HG02938 (cell line): ENCODE data around the gene LRGUK.

Experiments used
- ATAC-seq: cut with Tn5 transposase; IDR thresholded peaks from one replicate; pipeline ENCODE4 v1.9.1; 2021; ENCODE audit warnings: mild to moderate bottlenecking, moderate library complexity; ENCODE audit not compliant: unreplicated experiment

LRGUK gene

GRCh38 chr7:134182078-134182477 lies 54.9 kb downstream of the LRGUK start:
- ATAC-seq, result no peak

DNA sequence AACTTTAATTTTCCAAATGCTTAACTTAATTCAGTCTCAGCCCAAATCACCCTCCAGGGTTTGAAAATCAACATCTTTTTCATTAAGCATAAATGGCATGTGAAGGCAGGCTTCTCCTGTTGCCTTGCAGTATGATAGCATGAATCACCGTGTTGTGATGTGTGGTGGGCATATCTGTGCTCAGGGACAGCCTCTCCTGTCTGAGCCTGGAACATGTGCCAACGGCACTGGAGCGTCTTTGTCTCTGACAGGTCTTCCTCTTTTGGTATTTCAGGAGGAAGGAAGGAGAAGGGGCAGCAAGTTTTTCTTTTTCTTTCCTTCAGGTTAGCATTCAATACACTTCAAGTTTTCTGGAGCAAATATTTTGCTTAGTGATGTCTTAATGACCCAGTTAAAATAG lies 57.6 kb downstream of the LRGUK start:
- no peak for ATAC-seq

GRCh38 chr7:134186027-134186426 lies 58.9 kb downstream of the LRGUK start:
- no peak for ATAC-seq

DNA sequence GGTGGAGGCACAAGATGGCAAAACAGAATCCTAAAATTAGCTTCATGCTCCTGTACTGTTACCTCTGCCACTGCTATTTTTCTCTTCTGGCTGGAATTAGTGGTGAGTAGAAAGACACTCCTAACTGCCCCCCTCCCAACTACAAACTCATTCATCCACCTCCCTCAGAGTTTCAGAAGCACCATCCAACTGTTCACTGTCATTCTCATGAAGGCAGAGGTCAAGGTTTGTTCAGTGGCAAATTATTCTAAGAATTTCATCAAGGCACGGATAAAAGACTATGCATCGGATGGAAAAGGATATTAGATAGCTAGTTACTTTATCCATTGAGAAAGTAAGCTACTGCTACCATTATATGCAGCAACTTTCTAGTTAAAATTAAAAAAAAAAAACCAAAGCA lies 59.7 kb downstream of the LRGUK start:
- no peak for ATAC-seq

- no peak for ATAC-seq
Observed at GRCh38 chr7:134187893-134188292, 60.8 kb downstream of the LRGUK start.

DNA sequence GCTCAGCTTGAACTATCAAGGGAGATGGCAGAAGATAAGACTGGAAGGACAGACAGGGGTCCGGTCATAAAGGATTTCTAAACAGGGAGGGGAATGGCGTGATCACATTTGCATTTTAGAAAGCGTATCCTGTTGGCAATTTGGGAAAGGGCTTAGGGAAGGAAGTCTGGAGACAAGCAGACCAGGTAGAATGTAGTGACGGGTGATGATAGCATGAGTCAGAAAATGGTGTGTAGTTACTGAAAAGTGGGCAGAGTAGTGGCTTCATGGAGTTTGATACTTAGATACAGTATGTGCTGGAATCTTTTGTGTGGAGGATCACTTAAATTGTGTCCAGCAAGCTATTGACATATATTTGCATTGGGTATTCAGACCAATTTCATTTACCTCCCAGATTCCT lies 61.2 kb downstream of the LRGUK start:
- ATAC-seq, result no peak

DNA sequence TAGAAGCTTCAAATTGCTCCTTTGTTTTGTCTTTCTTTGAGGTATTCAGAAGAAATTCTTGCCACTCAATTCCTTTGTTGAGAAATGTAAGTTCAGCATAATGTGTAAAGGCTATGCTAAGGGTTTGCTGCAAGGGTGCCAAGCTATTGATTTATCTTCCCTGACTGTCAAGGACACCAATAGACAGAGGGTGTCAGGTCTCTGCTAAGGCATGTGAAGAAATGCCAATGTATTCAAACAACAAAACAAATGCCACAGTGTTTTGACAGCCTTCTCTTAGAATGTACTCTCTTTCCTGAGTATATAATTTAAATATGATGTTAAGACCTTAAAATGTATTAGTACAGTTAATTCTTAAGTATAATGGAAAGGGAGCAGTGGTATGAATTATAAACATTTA lies 62.4 kb downstream of the LRGUK start:
- ATAC-seq, result no peak

DNA sequence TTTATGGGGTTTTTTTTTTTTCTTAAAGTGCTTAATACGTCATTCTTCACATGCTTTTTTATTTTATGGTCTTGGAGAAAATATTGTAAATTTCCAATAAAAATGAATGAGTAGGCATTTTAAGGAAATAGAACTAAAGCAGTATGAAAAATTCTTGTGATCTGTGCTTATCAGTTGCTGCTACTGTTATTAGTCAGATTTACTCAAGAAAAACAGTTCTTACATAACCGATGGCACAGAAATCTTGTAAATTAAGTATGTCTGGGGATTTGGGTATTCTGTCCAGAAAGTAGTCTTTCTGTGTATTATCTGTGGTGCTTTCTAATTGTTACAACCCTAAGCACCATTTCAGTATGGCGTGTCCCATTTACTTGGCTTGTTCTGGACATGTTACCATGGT lies 64.7 kb downstream of the LRGUK start:
- ATAC-seq, result no peak

GRCh38 chr7:134193240-134193639 lies 66.1 kb downstream of the LRGUK start:
- no peak for ATAC-seq

DNA sequence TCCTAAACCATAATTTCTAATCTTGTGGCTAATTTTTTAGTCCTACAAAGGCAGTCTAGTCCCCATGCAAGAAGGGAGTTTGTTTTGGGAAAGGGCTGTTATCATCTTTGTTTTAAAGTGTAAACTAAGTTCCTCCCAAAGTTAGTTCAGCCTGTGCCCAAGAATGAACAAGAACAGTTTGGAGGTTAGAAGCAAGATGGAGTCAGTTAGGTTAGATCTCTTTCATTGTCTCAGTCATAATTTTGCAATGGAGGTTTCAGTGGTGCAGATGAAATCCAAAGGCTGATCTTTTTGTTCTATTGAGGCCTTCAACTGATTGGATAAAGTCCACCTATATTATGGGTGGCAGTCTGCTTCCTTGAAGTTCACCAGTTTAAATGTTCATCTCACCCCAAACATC lies 68.1 kb downstream of the LRGUK start:
- ATAC-seq, result no peak

- ATAC-seq, result no peak
Observed at GRCh38 chr7:134196439-134196838, 69.3 kb downstream of the LRGUK start.

DNA sequence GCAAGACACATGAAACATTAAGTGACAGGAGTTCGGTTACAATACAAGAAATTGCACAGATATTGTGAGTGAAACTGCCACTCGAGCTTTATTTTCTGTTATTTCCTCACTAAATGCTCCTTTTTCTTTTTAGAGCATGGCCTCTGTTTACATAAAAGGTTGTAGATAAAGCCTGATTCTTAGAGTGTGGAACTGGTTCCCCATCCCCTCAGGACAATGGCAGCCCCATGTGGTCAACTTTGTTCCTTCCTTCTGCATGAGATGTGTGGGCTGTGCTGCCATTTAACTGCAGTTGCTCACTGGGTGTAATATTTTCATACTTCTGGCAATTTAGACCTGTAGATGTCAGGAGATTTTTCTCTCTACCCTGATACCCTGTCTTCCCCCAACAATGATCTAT lies 70.2 kb downstream of the LRGUK start:
- ATAC-seq, result no peak

- ATAC-seq, result no peak
Observed at GRCh38 chr7:134200970-134201369, 73.8 kb downstream of the LRGUK start.

DNA sequence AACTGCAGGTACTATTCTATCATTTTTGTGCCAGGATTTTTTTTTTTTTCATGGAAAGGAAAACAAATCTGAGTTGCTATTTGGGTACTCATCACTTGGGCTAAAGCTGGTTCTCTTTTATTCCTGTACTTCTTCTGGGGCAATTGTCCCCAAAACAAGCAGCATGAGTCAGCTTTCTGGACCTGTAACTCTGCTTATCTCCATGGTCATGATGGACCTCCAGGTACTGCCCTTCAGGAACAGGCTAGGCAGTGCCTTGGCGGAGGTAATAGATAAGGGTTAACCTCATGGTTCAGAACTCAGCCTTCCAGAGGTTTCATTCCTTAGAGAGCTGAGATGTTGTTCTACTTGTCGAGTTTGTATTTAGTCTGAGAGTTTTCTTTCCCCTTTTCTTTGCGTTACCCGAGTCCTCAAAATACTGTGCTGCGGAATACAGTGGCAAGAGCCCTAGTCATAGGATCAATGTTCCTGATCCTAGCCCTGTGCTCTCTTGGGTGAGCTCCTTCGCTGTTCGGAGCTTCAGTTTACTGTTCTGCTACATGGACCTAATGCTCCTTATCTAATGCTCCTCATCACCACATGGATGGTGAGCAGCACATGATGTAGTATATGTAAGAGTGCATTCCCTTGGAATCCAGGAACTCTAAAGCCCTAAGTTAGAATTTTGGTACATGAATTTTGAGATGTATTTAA lies 74.6 kb downstream of the LRGUK start:
- no peak for ATAC-seq

- ATAC-seq, result no peak
Observed at GRCh38 chr7:134203186-134203889, 76.2 kb downstream of the LRGUK start.

DNA sequence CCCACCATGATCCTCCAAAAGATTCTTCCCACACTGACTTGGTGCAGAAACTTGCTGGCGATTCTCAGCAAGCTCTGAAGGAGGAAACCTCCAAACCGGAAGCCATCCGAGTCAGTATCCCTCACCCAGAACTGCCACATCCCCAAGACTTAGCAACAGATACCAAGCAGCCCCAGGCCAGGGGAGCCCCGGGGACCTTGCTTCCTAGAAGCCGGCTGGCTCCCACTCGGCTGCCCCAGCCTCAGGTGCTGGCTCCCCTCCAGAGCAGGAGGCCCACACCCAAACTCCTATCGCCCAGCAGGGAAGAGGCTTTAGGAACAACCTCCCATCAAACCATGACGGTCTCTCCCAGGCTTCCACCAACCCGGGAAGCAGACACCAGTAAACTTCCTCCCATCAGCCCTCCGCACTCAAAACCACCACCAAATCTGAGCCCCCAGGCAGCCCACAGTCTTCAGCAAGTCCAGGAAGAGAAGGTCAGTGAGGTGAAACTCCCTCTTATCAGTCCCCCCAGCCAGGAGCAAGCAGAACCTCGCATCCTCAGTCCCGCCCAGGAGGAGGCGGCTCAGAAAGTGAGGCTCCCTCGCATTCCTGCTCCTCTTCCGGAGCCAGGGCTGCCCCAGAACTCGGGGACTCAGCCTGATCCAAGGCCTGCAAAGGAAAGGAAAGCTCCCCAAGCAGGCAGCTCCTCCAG lies 82.3 kb downstream of the LRGUK start:
- ATAC-seq, result no peak

DNA sequence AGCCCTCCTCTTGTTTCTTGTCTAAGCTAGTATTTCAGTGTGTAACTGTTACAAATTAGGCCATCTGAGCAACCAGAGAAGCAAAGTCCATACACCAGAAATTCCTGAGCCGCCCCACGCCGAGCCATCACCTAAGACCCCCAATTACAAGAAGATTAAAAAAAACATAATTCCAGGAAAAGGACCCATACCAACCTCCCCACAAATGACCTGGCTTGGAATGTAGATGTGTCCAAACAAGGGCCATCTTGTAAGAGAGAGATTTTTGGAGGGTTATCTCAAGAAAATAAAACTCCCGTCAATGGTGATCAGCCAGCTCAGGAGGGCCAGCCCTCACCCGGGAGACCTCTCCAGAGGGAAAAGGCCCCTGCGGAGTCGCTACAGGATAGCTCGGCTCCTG lies 83.1 kb downstream of the LRGUK start:
- no peak for ATAC-seq

DNA sequence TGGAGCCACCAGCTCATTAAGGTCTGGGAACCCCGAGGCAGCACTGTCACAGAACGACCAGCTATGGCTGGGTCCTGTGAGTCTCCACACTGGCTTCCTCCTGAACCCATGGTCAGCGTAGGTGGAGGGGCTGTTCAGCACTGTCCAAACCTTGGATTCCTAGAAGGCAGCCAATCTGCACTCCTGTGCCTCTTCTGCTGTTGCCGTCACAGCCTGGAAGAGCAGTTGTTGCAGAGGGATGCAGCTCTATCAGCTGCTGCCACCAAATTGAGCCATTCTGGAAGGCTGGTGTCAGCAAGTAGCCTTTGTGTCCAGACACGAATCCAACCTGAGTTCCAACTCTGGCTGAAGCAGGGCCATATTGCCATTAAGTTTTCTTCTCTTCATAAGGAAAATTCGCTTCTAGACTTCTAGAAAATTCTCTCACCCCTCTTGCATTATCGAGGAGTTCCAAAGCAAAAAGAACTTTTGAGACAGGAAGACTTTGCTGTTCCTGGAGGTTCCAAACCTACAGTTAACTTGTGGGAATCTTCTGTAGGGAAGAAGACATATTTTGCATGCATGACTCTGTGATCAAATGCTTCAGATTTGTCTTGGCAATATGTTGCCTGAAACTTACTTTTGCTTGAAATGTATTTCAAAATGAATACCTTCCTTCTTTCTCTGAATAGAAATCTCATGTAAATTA lies 84.0 kb downstream of the LRGUK start:
- ATAC-seq, result no peak

DNA sequence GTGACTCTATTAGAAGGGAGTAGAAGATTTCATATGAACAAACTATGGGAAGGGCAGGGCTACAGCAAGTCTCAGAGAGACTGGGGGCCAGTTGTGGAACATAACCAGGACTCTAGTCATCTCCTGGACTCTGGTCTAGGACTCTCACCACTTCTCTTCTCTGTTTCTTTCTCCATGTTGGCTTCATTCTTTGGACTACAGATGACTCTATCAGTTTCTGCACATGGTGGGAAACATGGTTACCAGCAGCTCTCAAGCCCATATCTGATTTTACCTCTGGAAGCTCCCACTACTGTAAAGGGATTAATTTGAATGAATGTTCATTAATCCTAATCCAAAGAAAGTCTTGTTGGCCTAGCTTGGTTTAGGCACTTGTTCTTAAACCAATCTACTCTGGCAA lies 84.7 kb downstream of the LRGUK start:
- ATAC-seq, result no peak

- no peak for ATAC-seq
Observed at GRCh38 chr7:134212576-134213546, 85.7 kb downstream of the LRGUK start.
